ENCODE data around the gene EPB42.

Gene EPB42

DNA sequence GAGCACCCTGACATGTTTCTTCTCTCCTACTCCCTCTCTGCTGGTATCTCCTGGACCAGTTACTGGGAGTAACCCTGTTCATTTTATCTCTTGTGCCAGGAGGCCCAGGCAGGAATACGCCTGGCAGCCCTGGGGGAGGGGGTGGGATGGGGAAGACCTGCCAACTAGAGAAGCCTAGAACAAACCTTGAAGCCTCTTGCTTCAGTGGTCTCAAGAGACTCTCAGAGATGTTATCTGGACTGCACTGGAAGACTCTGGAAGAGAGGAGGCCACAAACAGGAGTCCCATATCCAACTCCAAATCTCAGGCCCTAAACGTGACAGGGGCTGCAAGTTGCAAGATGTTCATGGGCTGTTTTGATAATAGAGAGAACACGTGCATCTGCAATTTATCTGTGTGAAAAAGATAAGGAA is at the start of gene EPB42:
Gene EPB42, minus strand, starts transcription at position 28 of the 413 bp plus-strand sequence. CDS start 193 bp downstream, outside the sequence.
- DNase-seq = no peak

DNA sequence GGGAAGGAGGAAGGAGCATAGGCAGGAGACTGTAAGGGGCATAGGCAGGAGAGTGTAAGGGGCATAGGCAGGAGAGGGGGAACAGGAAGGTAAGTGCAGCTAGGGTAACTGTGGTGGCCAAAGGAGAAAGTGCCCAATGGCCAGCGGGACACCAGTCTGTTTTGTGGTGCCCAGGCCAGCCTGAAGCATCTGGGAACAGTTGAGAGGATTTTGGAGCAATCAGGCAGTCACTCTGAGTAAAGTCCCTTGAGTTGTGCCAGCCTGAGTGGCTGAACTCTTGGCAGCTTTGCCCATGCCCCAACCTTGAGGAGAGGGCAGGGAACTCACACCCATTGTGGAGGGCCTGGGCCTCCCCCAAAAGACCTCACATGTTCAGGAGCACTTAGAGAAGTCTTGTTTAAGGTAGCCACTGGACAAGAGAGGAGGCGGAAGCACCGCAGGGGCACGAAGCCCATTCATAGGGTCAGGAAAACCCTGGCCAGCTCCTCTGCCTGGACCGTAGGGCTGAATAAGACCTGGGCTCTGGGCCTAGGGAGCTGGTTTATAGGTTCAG is 49.4 kb upstream of the EPB42 start:
- DNase-seq = no peak

DNA sequence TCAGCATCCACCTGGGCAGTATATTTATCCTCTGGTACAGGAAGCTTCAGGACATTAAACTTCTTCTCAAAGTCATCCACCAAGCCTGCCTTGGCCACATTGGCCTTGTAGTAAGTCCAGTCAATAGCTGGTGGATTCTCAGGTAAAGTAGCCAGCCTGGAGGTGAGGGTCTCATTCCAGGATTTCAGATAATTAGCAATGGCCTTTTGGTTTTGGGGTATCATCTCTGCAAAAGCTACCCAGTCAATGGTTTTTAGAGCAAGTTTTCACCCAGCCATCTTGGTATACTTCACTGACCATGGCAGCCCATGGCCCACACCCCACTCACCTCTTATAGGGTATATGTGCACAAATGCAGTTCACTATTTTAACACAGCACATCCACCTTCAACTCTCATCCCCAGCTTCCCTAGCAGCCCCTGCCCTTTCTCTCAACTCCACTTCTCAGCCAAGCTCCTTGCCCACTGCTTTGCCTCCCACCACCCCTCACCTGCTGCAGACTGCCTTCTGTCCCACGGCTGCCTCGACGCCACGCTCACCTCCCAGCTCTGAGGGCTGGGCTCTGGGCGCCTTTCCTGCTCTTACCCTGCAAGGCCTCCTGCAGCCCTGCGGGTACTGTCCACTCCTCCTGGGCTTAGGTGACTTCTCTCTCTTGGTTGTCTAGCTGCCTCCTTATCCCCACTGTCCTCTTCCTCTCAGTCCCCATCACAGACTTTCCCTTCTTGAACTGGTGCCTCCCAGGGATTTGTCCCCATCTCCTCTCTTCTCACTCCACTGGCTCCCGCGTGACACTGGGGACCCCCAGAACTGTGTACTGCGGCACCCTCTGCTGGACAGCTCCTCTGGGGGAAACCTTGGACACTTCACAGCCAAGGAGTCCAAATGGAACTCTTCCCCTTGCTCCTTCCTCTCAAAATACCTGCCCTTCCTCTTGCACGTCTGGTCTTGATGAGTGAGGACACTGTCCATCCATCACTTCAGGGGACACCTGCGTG is 47.6 kb upstream of the EPB42 start:
- no peak for DNase-seq

DNA sequence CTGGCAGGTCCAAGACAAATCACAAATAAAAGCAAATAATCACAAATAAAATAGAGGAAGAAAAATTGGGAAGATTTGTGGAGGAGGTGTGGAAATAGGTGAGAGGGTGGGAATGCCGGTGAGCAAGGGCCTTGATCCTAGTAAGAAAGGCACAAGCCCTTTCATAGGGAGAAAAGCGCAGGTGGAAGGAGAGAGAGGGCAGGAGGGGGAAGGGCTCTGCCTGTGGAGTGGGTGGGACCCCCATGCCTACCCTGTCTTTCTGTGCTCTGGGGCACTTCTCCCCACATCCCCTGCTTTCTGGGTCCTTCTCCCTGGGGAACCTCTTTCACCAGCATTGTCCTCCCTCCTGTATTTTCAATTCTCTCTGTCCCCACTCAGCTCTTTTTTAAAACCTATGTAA is 46.6 kb upstream of the EPB42 start:
- DNase-seq = no peak

DNA sequence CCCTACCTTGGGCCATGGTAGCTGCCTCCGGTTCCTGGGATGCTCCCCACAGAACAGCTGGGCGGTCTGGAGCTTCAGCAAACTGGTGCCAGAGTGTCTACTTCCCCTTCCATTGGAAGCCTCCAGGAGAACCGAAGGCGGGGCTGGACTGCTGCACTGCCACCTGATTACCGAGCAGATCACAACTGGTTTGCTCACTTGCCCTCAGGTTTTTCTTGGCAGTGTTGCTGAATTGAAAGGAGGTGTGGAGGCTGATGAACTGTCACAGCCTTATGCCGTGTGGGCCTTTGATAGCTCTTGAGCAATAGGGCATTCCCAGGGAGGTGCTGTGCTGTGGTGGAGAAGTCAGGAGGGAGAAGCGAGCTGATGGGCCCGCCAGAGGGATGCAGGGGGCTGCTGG is 46.0 kb upstream of the EPB42 start, which contains the start of gene TGM5:
Gene TGM5, minus strand, starts transcription at position 95 of the 400 bp plus-strand sequence. Its CDS starts 79 bp downstream, at position 16.
- DNase-seq = no peak

DNA sequence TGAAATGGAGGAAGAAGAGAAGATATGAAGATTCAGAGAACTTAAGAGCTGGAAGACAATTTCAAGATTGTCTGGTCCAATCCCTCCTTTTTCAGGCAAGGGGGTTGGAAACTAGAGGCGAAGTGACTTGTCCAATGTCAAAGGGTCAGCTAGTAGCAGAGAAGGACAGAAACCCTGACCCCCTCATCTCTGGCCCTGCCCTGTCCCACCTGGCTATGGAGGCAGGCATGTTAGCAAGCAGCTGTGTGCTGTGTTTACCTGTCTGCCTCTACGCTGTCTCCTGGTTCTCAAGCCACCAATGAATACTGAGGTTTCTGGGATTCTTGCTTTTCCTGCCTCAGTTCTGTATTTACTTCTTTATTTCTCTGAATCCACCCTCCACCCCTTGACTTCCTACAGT is 45.6 kb upstream of the EPB42 start:
- no peak for DNase-seq

DNA sequence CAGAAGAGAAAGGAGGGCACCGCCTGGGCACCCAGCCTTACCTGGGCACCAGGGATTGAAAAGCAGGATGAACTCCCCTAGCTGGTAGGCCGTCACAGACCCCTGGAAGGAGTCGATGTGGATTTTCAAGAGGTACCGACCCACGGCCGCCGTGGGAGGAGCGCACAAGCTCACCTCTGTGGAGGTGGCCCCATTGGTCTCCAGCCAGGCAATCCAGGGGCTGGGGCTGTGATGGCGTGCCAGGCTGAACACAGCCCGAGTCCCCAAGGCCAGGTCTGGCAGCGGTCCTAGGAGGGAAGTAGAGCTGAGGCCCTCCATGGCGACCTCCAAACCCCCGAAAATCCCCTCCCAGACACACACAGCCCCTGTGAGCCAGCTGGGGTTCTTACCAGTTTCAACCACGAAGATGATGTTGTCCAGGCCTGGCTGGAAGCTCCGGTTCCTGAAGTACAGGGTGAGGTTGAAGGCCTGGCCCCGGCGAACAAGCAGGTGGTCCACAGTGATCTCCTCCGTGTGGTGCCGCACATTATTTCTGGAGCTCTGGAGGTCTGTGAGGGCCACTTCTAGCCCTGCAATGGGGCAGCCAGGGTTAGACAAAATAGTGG is 39.3 kb upstream of the EPB42 start:
- DNase-seq = no peak

DNA sequence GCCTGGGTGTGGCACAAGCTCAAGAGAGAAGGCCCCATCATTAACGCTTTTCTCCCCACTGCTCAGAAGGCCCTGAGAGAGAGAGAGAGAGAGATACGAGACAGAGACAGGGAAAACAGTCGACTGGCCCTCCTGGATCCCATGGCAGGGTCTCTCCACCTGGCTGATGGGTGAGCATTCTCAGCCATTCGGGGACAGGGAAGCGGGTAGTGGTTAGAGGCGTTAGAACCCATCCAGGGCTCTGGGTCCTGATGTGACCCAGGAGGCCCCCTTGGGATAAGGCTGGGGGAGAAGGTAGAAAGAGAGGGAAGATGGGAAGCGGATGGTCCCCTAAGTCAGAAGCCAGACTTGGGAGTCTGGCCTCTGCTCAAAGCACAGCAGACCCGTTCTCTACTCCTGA is 38.0 kb upstream of the EPB42 start:
- no peak for DNase-seq

DNA sequence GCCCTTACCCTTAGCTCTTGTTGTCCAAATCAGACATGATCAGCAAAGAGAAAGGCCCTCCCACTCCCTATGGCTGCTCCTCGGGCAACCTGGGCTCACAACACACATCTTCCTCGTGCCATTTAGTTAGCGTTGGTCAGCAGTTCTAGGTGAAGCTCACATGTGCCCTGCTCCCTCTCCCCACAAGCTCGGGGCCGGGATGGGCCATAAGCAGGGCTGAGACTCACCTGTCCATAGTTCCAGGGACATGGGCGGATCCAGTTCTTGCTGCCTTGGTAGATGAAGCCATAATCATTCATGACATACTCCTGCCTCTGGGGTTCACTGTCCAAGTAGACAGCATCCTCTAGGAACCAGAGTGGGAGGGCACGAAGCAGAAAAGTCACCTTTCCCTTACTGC is 35.5 kb upstream of the EPB42 start:
- DNase-seq = no peak

DNA sequence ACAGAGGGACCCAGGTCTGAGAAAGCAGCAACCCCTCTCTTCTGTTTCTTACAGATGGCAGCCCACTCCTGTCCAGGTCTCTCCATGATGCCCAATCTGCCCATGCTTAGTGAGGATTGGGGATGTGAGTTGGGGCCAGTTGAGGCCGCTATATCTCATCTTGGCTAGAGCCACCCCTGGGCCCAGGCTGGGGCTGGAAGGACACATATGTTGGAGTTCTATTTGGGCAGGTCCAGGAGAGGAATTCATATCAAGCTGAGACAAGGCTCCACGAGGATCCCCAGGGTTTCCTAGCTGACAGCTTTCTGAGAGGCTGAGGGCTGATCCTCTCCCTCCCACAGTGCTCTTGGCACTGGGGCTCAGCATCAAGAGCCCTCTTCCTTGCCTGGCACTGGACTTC is 34.6 kb upstream of the EPB42 start:
- DNase-seq = no peak

DNA sequence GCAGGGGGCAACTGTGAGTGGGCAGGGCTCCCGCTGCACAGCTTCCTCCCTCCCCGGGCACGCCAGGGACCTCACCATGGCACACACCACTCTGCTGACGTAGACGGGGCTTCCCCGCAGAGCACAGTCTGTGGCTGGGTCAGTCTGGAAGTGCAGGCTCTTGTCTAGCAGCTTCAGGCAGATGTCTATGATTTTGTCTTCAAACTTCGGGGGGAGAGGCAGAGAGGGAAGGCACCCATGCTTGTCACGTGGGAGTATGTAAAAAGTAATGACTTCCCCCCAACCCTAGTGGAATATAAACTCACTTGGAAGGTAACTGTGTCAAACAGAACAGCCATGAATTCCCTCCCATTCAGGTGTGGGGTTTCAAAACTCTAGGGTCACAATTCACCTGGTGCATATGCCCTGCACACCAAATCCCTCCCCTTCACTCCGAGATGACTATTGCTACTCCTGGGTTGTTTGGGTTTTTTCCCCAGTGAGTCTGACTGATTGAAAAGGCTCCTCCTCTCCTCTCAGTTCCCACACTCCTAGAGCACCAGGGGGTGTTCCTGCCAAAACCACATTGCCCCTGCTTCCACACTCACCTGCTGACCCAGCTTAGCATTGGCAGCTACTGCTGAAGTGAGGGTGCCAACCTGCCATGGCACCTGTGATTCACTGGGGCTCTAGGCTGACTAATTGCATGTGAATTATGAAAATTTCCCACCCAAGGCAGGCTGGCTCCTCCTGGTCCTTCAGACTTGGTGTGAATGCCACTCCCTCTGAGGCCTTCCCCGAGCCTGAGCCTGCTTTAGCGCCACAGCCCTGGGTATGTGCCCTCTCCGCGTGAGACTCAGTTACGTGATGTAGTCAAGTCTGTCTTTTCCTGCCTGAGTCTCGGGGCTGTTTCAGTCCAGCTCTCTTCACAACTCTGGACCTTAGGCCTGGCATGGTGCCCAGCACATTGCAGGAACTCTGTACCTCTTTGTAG is 32.9 kb upstream of the EPB42 start:
- no peak for DNase-seq

DNA sequence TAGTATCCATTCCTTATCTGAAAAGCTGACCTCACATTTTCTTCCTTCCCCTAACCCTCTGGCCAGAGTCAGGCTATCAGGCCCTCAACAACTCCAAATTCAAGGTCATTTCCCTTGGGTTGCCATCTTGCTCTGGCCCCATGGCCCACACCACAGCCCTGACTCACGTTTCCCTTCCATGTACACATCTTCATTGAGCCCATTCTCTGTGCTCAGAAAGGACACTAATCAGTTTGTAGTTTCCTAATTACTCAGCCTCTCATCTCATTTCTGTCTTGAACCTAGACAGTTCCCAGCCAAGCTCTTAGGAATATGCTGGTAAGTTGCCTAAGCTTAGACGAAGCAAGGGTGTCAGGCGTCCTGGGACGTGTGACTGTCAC is 31.0 kb upstream of the EPB42 start:
- no peak for DNase-seq

DNA sequence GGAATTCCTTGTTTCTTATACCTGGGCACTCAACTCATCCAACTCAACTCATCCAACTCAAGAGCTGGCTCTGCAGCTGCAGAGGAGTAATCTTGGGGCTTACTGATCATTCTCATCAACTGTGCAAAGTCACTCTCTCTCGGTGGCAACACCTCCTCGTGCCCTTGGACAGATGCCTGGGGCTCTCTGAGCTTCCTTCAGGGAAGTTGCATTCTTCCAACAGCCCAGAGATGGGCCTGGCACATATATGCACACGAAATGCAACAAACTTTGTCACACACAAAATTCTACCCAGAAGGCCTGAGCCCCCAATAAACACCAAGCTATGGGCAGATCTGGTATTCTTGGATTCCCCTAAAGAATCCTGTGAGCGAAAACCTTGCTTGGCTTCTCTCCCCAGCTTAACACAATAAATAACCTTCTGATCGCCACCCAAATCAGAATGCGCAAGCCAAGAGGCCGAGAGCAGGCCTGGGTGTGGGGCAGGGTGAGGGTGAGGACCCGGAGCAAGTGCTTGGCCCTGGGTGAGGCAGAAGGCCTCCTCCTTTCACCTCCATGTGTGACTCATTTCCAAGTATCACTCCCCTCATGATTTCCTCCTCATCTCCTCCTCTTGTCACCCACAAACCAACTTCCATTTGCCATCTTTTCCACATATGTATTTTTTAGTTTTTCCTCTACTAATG is 30.5 kb upstream of the EPB42 start:
- no peak for DNase-seq

DNA sequence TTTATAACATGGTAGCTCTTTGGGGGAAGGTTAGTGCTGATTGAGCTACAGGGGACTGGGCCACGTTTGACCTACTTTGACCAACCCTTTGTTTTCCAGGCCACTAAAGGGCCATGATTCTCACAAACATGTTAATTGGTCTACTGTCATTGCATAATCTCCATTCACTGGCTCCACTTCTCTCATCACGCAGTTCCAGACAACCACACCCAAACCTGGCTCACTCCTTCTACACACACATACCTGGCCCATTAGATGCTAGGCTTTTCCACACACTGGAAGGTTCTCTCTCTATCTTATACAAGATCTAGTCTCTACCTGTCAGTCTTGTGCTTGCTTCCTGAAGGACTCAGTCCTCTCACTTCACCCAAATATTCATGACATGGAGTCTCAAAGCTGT is 30.0 kb upstream of the EPB42 start:
- DNase-seq = no peak

DNA sequence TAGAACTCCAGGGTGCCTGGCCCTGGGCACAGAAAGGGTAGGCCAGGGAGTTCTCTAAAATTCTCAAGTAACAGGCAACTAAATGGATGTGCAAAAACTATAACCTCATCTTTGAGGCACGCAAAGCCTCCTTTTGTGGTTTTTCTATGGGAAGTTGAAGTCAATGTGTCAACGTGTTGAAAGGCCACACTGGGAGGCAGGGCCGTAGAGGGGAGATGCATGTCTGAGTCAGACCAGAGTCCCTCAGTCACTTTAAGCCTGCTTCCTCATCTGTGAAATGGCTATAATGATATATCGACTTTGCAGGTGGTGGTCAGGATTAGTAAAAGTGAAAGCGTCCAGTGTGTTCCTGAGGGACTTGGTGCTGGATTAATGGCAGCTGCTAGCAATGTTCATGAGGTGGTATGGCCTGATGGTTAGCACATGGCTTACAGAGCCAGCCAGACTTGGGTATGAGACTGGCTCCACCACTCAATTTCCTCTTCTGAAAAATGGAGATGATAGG is 28.9 kb upstream of the EPB42 start:
- DNase-seq = no peak

DNA sequence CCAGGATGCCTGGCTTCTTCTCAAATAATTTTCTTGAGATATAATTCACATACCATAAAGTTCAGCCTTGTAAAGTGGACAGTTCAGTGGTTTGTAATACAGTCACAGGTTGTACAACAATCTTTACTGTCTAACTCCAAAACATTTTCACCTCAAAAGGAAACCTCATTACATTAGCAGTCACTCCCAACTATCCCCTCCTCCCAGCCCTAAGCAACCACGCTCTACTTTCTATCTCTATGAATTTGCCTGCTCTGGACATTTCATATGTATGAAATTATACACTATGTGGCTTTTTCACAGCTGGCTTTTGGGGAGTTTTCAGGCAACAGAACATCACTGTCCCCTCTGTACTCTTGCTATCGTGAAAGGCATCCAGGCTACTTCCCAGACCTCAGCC is 28.4 kb upstream of the EPB42 start:
- no peak for DNase-seq

DNA sequence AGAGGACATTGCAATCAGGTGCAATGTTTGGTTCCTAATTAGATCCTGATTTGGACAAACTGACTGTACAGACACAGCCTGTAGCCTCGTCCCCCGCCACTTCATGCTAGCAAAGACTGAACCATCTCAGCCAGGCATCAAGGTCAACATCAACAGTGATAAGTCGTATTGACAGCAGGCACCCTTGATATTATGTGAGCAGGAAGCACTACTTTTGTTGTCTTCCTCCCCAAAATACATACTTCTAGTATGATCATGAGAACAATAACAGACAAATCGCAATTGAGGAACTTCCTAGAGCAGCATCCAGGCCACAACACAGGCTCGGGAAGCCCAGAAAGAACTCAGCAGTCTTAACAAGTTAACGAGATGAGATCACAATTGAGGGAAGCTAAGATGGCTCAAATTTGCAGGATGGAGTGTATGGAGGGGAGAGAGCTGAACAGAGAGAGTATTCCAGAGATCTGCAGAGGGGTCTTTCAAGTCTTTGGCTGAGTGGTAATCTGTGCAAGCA is 25.5 kb upstream of the EPB42 start:
- DNase-seq = no peak

DNA sequence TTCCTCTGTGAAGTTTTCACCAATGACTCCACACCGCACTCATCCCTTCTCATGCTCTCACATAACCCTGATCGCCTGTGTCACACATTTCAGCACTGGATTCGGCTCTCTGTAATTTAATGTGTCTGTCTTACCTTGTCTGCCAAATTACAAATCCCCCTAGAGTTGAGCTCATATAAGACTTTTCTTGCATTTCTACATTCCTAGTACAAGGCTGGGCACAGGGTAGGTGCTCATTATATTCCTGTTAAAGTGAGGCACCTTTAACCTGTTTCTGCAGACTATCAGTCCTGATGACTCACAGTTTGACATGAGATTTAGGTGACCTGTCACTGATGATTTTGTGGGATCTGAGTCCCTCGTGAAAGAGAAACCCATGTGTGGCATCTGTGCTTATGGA is 23.3 kb upstream of the EPB42 start:
- no peak for DNase-seq

DNA sequence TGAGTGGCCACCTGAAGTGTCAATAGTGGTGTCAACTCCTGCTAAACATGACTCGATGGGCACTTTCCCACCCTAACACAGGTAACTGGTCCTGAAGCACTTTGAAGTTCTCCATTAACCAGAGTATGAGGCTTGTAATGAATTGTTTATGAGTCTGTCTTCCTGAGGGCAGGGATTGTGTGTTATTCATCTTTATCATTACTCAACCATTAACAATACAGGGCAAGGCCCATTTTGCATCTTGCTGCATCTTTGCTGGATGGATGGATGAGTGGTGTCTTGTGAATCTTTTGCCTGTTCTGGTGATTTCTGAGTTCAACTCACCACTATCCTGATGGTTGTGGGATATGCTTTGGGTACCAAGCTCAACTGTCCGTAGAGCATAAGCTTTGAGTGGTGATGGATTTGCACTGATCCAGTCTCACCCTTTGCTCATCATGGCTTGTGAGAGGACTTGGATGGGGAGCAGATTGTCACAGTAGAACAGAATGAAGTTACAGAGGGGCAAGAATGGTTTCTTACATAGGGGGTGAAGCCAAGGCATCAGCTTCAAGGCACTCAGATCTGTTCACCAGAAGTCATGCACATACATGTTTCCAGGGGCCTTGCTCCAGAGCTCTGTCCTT is 22.3 kb upstream of the EPB42 start:
- DNase-seq = no peak

DNA sequence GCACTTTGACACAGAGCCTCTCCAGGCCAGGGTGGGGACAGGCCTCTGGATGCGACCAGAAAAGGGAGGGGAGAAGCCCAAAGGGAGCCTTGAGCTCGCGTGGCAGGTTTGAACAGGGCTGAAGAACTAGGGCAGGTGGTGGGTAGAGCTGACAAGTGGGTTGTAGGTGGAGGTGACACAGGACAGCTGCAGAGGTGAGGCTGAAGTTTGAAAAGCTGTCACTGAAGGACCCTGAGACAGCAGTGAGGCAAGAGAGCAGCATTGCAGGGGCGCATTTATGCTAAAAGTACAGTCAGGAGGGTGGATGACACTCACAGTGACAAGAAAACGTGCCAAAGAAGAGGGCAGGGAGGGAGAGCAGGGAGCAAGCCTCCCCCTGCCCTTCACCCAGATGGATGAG is 21.8 kb upstream of the EPB42 start:
- no peak for DNase-seq

DNA sequence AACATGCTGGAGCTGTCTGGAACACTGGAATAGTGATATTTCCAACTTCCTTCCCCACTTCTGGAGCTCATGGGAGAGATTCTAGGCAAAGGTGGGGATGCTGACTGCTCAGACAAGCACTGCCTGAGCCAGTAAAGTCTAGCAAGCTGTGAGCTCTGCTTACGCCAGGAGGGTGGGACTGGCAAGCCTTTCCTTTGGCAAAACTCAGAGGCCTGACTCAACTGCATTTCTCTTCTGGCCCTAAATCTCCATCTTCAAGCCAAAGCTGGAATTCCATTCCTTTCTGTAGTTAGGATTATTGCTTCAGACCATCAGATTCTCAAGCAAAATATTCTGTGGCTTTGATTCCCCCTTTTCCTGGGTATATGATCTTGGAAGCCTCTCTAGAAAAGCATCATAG is 20.3 kb upstream of the EPB42 start:
- no peak for DNase-seq

Measured in NCI-H774 (cell line).